DOHH2 (cell line): ENCODE measurements around the gene TBL3.

Experiments used
- H3F3A ChIP-seq: fragments of 200-600 bp; sonication (generic), shearing (Covaris generic); 2 replicates; pipeline ENCODE4 v1.6.0; 2016; ENCODE audit warnings: antibody characterized with exemption, mild to moderate bottlenecking; ENCODE audit not compliant: control insufficient read depth, insufficient read depth
- H3K27ac ChIP-seq: fragments of 200-600 bp; sonication (generic); 2 replicates; pipeline ENCODE4 v1.5.1; 2014; ENCODE audit warnings: low read depth, mild to moderate bottlenecking, low read length, moderate library complexity
- H3K27me3 ChIP-seq: fragments of 200-600 bp; sonication (generic); 2 replicates; pipeline ENCODE4 v1.6.1; 2014; ENCODE audit warnings: mild to moderate bottlenecking, low read length, mixed read lengths; ENCODE audit not compliant: control insufficient read depth
- H3K36me3 ChIP-seq: fragments of 200-600 bp; sonication (generic); 2 replicates; pipeline ENCODE4 v1.6.1; 2014; ENCODE audit warnings: mild to moderate bottlenecking, low read length, moderate library complexity, mixed read lengths; ENCODE audit not compliant: control insufficient read depth
- H3K4me1 ChIP-seq: fragments of 200-600 bp; sonication (generic); 2 replicates; pipeline ENCODE4 v1.6.1; 2014; ENCODE audit warnings: mild to moderate bottlenecking, low read length, mixed read lengths; ENCODE audit not compliant: control insufficient read depth
- H3K4me2 ChIP-seq: fragments of 200-600 bp; sonication (generic); 2 replicates; pipeline ENCODE4 v1.6.0; 2014; ENCODE audit warnings: mild to moderate bottlenecking, low read length, moderate library complexity
- H3K4me3 ChIP-seq: fragments of 200-600 bp; sonication (generic); 2 replicates; pipeline ENCODE4 v1.5.1; 2014; ENCODE audit warnings: mild to moderate bottlenecking, low read length, mixed read lengths
- H3K79me2 ChIP-seq: fragments of 200-600 bp; sonication (generic); 2 replicates; pipeline ENCODE4 v1.6.1; 2014; ENCODE audit warnings: mild to moderate bottlenecking, low read length, mixed read lengths; ENCODE audit not compliant: control insufficient read depth
- H3K9me2 ChIP-seq: fragments of 200-600 bp; sonication (generic); replicated peaks from 2 replicates; pipeline ENCODE4 v1.6.1; 2014; ENCODE audit warnings: mild to moderate bottlenecking, low read length, mixed read lengths; ENCODE audit not compliant: control insufficient read depth
- H3K9me3 ChIP-seq: fragments of 200-600 bp; sonication (generic); 2 replicates; pipeline ENCODE4 v1.6.1; 2014; ENCODE audit warnings: antibody characterized with exemption, low read length, mixed read lengths; ENCODE audit not compliant: control insufficient read depth, insufficient read depth
- H4K20me1 ChIP-seq: fragments of 200-600 bp; sonication (generic); 2 replicates; pipeline ENCODE4 v1.6.0; 2014; ENCODE audit warnings: low read depth, mild to moderate bottlenecking, antibody characterized with exemption, low read length, moderate library complexity; ENCODE audit not compliant: control insufficient read depth, insufficient read depth
- EZH2phosphoT487 ChIP-seq: fragments of 200-600 bp; sonication (generic); IDR thresholded peaks from 2 replicates; pipeline ENCODE4 v1.6.1; 2017; ENCODE audit warnings: borderline replicate concordance, mild to moderate bottlenecking, antibody characterized with exemption, low read length, moderate library complexity, mixed read lengths
- TF ChIP-seq, protein P1 (sequence below): fragments of 200-600 bp; sonication (generic); IDR thresholded peaks from one replicate; pipeline ENCODE4 v1.5.1; 2014; ENCODE audit warnings: antibody characterized with exemption, mild to moderate bottlenecking, low read depth, low read length; ENCODE audit not compliant: poor library complexity, severe bottlenecking

The TBL3 gene

GRCh38 chr16:2007081-2007836, 35.4 kb downstream of the TBL3 start:
- Histone ChIP-seq H3K27ac (peak overlapping the region; percentile 59), H3F3A (no peaks in the 10 kb centered on the region), H4K20me1 (peaks cover 38% of the 10 kb centered on the region), H3K79me2 (peaks cover 84% of the 10 kb centered on the region), H3K9me3 (no peaks in the 10 kb centered on the region), H3K36me3 (peaks cover 69% of the 10 kb centered on the region), H3K9me2 (no peaks in the 10 kb centered on the region), H3K27me3 (no peaks in the 10 kb centered on the region), H3K4me1 (peaks cover 50% of the 10 kb centered on the region), H3K4me3 (peak overlapping the region; percentile 88), H3K4me2 (peak overlapping the region; percentile 93)
- TF ChIP-seq EZH2phosphoT487: no peak
- TF ChIP-seq, protein P1, sequence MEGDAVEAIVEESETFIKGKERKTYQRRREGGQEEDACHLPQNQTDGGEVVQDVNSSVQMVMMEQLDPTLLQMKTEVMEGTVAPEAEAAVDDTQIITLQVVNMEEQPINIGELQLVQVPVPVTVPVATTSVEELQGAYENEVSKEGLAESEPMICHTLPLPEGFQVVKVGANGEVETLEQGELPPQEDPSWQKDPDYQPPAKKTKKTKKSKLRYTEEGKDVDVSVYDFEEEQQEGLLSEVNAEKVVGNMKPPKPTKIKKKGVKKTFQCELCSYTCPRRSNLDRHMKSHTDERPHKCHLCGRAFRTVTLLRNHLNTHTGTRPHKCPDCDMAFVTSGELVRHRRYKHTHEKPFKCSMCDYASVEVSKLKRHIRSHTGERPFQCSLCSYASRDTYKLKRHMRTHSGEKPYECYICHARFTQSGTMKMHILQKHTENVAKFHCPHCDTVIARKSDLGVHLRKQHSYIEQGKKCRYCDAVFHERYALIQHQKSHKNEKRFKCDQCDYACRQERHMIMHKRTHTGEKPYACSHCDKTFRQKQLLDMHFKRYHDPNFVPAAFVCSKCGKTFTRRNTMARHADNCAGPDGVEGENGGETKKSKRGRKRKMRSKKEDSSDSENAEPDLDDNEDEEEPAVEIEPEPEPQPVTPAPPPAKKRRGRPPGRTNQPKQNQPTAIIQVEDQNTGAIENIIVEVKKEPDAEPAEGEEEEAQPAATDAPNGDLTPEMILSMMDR: no peak

GRCh38 chr16:2008009-2008526, 36.2 kb downstream of the TBL3 start:
- Histone ChIP-seq H3K79me2 (peaks cover 76% of the 10 kb centered on the region), H4K20me1 (peaks cover 35% of the 10 kb centered on the region), H3F3A (no peaks in the 10 kb centered on the region), H3K9me2 (no peaks in the 10 kb centered on the region), H3K4me1 (peaks cover 50% of the 10 kb centered on the region), H3K9me3 (no peaks in the 10 kb centered on the region), H3K27ac (peak overlapping the region; percentile 59), H3K27me3 (no peaks in the 10 kb centered on the region), H3K4me3 (peak overlapping the region; percentile 88), H3K36me3 (peaks cover 61% of the 10 kb centered on the region), H3K4me2 (peak overlapping the region; percentile 93)
- TF ChIP-seq, protein P1: no peak
- no peak for TF ChIP-seq EZH2phosphoT487

GRCh38 chr16:2008631-2009163, 36.8 kb downstream of the TBL3 start:
- H3K27ac ChIP-seq: peak overlapping the region; percentile 59
- peaks cover 70% of the 10 kb centered on the region for H3K79me2 ChIP-seq
- H4K20me1 ChIP-seq: peaks cover 29% of the 10 kb centered on the region
- H3K4me3 ChIP-seq: peak overlapping the region; percentile 88
- TF ChIP-seq EZH2phosphoT487: no peak
- TF ChIP-seq, protein P1: no peak
- peak overlapping the region; percentile 93 for H3K4me2 ChIP-seq
- peaks cover 54% of the 10 kb centered on the region for H3K36me3 ChIP-seq
- no peaks in the 10 kb centered on the region for H3K9me3 ChIP-seq
- H3K4me1 ChIP-seq: peaks cover 50% of the 10 kb centered on the region
- H3F3A ChIP-seq: no peaks in the 10 kb centered on the region
- no peaks in the 10 kb centered on the region for H3K27me3 ChIP-seq
- no peaks in the 10 kb centered on the region for H3K9me2 ChIP-seq
